ENCODE data around the gene ARFRP1.
"Not testable (repeated sequence)": the region's sequence is repeated elsewhere in the genome, so short reads cannot be mapped to it uniquely, and the experiment has no call there.

- not testable (repeated sequence) for TF ChIP-seq POLR2A (IDR thresholded peaks at IDR 0.05; ENCODE audit: low read length); GATA1 (IDR thresholded peaks at IDR 0.05; ENCODE audit: low read depth, low read length)
Observed at GRCh38 chr20:63650486-63650885, 57.3 kb downstream of the ARFRP1 start.
